Dedifferentiated amniotic fluid mesenchymal stem cell (primary cell): ENCODE data around the gene AARS2.
A peak's percentile ranks its signal among the peaks of the same experiment; 100 is the strongest.

ENCODE experiments used
- DNase-seq: peaks from one replicate; pipeline ENCODE4 v3.0.0-alpha.2; 2016; ENCODE audit errors: extremely low spot score

AARS2 gene

DNA sequence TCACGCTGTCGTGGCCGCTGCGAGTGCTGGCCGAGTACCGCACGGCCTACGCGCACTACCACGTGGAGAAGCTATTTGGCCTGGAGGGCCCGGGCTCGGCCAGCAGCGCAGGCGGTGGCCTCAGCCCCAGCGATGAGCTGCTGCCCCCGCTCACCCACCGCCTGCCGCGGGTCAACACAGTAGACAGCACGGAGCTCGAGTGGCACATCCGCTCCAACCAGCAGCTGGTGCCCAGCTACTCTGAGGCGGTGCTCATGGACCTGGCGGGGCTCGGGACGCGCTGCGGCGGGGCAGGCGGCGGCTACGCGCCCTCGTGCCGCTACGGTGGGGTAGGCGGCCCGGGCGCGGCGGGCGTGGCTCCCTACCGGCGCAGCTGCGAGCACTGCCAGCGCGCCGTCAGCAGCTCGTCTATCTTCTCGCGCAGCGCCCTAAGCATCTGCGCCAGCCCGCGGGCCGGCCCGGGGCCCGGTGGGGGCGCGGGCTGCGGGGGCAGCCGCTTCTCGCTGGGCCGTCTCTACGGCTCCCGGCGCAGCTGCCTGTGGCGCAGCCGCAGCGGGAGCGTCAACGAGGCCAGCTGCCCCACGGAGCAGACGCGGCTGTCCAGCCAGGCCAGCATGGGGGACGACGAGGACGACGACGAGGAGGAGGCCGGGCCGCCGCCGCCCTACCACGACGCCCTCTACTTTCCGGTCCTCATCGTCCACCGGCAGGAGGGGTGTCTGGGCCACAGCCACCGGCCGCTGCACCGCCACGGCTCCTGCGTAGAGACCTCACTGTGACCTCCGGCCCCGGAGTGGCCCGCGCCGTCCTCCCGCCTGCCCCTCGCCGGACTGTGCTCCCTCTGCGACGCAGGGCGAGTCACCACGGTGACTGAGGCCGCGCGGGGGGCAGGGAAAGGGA, 37.1 kb downstream of the AARS2 start:
- no peak for DNase-seq

DNA sequence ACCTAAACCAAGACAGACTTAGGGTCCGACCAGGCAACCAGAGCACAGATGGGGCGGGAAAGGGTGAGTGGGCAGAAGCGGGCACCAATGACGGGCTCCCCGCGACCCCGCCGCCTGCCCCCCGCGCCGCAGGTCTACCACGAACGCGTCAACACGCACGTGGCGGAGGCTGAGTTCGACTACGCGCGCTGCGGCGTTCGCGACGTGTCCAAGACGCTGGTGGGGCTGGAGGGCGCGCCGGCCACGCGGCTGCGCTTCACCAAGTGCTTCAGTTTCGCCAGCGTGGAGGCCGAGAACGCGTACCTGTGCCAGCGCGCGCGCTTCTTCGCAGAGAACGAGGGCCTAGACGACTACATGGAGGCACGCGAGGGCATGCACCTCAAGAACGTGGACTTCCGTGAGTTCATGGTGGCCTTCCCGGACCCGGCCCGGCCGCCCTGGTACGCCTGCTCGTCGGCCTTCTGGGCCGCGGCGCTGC, 37.8 kb downstream of the AARS2 start:
- no peak for DNase-seq

DNA sequence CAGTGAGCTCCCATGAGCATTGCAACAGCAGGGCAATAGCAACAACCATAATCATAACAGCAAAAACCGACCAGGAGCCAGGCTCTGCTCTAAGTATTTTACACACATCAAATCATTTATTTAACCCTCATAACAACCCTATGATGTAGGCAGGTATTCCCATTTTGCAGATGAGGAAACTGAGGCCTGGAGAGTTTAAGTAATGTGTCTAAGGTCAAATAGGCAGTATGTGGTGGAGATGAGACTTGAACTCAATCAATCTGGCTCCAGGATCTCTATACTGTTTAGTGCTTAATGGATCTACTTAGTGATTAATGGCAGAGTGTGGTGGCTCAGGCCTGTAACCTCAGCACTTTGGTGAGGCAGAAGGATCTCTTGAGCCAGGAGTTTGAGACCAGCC, 39.5 kb downstream of the AARS2 start:
- DNase-seq: no peak

DNA sequence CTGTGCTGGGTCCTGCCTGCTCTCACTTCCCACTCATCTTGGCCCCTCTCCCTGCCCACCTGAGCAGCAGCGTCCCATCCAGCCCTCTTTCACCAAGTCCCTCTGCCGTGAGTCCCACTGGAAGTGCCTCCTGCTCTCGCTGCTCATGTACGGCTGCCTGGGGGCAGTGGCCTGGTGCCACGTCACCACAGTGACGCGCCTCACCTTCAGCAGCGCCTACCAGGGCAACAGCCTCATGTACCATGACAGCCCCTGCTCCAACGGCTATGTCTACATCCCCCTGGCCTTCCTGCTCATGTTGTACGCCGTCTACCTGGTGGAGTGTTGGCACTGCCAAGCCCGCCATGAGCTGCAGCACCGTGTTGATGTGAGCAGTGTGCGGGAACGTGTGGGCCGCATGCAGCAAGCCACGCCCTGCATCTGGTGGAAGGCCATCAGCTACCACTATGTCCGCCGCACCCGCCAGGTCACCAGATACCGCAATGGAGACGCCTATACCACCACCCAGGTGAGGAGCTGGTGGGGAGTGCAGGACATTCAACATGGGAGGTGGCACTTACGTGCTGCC, 40.1 kb downstream of the AARS2 start:
- no peak for DNase-seq

GRCh38 chr6:44272529-44272928, 40.6 kb downstream of the AARS2 start:
- DNase-seq: no peak

- DNase-seq: no peak
Measured at GRCh38 chr6:44271914-44272313, 41.2 kb downstream of the AARS2 start.

GRCh38 chr6:44271406-44271723, 41.8 kb downstream of the AARS2 start:
- DNase-seq: no peak

DNA sequence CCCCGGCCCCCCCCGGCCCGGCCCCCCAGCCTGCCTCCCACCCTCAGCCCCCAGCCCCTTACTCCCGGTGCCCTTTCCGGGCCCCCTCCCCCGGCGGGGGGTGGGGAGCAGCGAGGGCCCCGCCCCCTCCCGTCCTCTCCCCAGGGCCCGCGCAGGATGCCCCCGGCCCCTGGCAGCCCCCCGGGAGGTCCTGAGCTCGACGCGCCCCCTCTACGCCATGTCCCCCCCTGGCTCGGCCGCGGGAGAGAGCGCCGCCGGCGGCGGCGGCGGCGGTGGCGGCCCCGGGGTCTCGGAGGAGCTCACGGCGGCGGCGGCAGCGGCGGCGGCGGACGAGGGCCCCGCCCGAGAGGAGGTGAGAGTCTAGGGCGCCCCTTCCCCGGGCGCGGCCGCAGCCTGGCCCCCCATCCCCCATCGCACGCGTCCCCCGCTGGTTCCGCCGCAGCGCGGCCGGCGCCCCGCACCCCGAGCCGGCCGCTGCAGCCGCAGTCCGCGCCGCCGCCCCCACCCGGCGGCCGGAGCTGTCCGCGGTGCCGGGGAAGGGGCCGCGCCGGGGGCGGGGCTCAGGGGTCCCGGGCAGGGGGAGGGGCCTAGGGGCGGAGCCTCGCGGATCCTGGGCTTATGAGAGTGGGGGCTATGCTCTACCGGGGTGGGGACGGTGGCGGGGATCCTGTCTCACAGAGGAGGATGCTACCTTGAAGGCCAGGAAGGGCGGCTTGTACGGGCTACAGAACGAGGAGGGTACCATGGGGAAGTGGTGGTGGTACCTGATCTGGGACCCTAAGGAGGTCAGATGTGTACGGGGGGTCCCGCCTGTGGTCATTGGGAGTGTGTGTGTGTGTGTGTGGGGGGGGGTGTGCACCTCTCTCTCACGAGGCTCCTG, 42.4 kb downstream of the AARS2 start:
- no peak for DNase-seq

- DNase-seq: no peak
Measured at GRCh38 chr6:44269921-44270525, 43.1 kb downstream of the AARS2 start, which contains the start of gene TMEM151B. Gene TMEM151B, plus strand, starts transcription at chr6:44270450. Its CDS starts 293 bp downstream, at chr6:44270743.

DNA sequence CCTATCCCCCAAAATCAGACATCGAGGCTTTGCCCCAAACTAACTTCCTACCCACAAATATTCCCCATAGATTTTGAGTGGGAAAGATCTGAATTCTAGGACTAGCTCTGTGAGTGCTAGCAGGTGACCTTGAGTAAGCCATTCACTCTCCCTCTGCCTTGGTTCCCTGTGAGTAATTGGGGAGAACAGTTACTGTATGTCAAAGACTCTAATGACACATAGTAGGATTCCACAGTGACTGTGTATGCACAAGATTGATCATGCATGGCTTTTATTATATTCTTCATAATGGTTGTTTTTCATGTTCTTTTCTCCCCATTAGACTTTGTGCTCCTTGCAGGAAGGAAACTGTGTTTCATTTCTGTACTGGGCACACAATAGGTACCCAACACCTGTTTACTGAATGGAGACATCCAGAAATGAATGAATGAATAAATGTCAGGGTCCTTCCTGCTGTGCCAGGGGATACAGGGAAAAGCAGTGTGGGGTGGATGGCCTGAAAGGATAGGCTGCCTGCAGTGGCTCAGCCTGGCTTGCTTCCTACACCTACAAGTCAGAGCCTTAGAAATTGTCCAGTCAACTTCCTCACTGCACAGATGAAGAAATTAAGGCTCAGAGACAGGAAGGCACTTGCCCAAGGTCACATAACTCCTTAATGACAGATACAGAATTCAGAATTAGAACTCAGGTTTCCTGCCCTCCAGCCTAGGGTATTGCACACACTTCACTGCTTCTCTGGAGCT, 43.8 kb downstream of the AARS2 start:
- DNase-seq: no peak

DNA sequence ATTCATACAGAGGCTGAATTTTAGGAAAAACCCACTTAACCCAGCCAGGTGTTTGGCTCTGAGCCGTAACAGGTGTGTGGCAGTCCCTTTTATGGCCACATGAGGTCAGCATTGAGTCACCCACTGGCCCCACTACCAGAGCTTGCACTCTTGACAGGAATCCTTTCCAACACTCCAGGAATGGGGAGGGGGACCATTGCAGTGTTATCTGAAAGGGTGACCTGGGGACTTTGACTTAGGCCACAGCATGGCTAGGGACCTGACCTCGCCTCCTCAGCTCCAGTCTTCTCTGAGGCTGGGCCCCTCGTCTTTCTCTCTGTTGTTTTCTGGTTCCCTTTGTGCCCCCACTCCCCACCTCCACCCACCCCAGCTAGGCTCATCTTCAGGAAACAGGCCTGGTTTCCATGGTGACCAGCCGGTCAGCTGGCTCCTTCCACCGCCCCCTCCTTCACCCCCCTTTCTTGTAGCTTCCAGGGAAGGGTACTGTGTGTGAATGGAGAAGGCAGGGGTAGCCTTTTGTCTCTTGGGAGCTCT, 45.0 kb downstream of the AARS2 start:
- no peak for DNase-seq

DNA sequence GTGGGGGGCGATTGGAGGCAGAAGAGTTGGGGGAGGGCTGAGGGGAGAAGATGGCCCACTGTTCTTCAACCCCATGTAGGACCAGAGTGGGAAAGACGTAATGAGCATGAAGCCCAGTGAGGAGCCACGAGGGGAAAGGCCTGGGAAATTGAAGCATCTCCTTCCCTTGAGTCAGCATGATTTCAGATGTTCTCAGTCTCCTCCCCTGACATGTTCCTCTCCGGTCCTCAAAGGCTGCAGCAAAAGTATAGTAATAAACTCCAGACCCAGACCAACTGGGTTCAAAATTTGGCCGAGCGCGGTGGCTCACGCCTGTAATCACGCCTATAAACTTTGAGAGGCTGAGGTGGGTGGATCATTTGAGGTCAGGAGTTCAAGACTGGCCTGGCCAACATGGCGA, 45.9 kb downstream of the AARS2 start:
- no peak for DNase-seq

DNA sequence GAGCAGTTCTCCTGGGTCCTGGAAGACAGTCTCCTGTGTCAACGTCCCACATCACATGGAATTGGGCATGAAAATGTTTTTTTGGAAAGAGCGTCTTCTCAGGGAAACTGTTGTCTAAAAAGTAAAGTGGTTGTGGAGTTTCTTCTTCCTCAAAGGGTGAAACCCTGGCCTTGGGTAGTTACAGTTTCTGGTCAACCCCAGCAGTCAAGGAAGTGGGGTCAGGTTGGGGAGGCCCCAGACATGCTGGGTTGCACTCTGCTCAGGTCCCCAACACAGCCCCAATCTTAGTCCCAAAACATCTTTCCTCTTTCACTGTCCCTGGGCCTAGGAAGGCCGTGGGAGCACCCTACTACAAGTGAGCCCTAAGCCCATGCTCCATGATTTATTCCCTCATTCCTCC, 46.8 kb downstream of the AARS2 start:
- DNase-seq: no peak

- no peak for DNase-seq
Measured at GRCh38 chr6:44265722-44266233, 47.4 kb downstream of the AARS2 start.

- peak; percentile 88 for DNase-seq
Measured at GRCh38 chr6:44265007-44265721, 48.0 kb downstream of the AARS2 start, which contains the start of gene NFKBIE. Gene NFKBIE, minus strand, starts transcription at chr6:44265551. Its CDS starts 205 bp downstream, at chr6:44265346.

DNA sequence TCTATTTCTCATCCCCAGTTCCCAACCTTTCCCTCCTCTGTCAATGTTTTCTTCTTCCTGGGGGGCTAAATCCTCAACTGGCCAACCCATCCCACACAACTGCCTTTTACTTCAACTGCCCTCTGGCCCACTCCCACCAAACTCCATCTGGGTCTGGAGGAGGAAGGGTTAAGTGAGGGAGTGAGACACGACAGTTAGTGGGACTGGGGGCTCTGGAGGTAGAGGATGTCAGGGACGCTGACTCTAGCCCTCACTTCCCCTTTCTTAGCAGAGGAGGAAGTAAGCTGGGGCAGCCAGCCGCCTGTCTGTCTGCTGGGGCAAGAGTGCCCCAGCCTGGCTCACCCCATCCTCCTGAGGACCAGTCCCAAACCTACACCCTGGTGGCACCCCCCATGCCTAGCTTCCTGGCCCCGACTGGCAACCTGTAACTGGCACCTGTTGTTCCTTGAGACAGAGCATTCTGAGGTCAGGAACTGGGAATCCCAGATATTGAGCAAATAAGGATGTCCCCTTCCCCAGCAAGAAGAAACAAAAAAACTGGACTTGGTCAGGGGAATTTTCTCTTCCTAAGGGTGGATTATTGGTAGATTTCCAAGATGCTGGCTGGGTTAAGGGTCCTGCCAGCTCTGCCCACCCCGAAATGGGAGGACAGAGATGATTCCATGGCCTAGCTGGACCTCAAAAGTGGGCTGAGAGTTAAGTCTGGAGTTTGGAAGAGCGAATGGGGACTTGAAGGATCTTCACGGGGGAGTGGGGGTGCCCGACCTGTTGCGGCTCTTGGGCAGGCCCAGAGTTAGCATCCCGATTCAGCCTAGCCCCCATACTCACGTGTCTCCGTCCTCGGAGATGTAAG, 48.8 kb downstream of the AARS2 start:
- no peak for DNase-seq

DNA sequence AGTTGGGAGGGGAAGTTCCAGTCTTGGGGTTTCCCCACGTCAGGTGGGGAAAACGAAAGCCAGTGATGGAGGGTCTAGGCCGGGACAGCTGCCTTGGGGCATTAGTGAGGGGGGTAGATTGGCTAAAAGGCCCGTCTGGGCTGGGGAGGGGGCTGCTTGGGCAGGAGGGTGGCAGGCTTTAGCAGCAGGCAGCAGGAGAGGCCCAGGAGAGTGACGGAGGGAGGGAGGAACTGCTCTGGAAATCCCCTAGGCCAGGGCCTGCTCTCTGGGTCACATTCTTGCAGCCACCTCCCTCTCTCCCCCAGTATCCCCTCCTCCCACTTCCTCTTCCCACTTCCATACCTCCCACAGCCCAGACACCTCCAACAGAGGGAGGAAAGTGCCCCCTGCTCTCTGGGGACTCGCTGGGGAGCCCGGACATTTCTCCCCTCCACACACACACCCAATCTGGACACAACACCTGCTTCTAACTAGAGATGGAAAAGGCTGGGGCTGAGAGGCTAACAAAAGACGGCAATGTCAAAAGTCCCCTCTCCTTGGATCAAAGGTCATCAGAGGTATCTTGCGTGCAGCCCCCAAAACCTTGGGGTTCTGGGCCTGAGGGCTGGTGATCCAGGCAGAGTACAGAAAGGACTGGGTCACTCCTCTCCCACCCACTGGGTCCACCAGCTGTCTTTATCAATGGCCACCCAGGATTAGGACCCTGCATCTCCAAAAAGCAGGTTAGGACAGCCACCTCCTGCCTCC, 49.6 kb downstream of the AARS2 start:
- no peak for DNase-seq
